GM12892 (cell line): Measurements from ENCODE around the gene RAB33A.

Experiments used
- POLR2A ChIP-seq: IDR thresholded peaks from 2 replicates; pipeline ENCODE4 v1.6.1; 2011; ENCODE audit warnings: low read depth, low read length, control low read depth
- TAF1 ChIP-seq: IDR thresholded peaks from 2 replicates; pipeline ENCODE4 v1.6.1; 2011; ENCODE audit warnings: low read depth, mild to moderate bottlenecking, control low read depth, low read length, borderline replicate concordance

- no peak for TF ChIP-seq TAF1
- no peak for TF ChIP-seq POLR2A
These were observed 14.9 kb downstream of the RAB33A start for GRCh38 chrX:130186651-130187050.
